Measurements from ENCODE around the gene MAEL.

Gene MAEL

DNA sequence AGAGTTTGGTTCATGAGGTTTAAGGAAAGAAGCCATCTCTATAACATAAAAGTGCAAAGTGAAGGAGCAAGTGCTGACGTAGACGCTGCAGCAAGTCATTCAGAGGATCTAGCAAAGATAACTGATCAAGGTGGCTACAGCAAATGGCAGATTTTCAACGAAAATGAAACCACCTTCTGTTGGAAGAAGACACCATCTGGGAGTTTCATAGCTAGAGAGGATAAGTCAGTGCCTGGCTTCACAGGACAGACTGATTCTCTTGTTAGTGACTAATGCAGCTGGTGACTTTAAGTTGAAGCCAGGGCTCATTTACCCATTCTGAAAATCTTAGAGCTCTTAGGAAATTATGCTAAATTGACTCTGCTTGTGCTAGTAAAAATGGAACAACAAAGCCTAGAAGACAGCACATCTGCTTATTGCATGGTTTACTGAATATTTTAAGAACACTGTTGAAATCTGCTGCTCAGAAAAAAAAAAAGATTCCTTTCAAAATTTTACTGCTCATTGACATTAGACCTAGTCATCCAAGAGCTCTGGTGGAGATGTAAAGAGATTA is 10.5 kb downstream of the MAEL start:
- H3K4me3 ChIP-seq (ENCODE audit: low read depth, low read length, poor library complexity, severe bottlenecking) = no peak overlapping the region
- H2AFZ ChIP-seq (ENCODE audit: low read length) = no peak overlapping the region
- H3K27ac ChIP-seq (ENCODE audit: low read depth, low read length, poor library complexity, severe bottlenecking) = no peak overlapping the region
- no peaks in the 10 kb centered on the region for H3F3A ChIP-seq (ENCODE audit: insufficient read depth, low read length)
- no peak for TF ChIP-seq EZH2 (IDR thresholded peaks at IDR 0.05; ENCODE audit: borderline replicate concordance, low read length)
- TF ChIP-seq CTCF (IDR thresholded peaks at IDR 0.05; ENCODE audit: low read length) = no peak
- H3K9me2 ChIP-seq (ENCODE audit: low read depth, low read length) = no peaks in the 10 kb centered on the region
- H3K36me3 ChIP-seq (ENCODE audit: insufficient read depth, low read length) = no peaks in the 10 kb centered on the region
- H3K79me2 ChIP-seq (ENCODE audit: insufficient read depth, low read length) = no peaks in the 10 kb centered on the region
- H4K20me1 ChIP-seq (ENCODE audit: insufficient read depth, low read length) = no peaks in the 10 kb centered on the region
- H3K27me3 ChIP-seq (ENCODE audit: insufficient read depth, low read length) = no peaks in the 10 kb centered on the region
- no peaks in the 10 kb centered on the region for H3K4me1 ChIP-seq (ENCODE audit: insufficient read depth, low read length, severe bottlenecking)
- H3K9me3 ChIP-seq (ENCODE audit: low read length) = no peaks in the 10 kb centered on the region
- H3K9ac ChIP-seq (ENCODE audit: low read length) = no peak overlapping the region
- H3K4me2 ChIP-seq (ENCODE audit: low read length) = no peak overlapping the region

DNA sequence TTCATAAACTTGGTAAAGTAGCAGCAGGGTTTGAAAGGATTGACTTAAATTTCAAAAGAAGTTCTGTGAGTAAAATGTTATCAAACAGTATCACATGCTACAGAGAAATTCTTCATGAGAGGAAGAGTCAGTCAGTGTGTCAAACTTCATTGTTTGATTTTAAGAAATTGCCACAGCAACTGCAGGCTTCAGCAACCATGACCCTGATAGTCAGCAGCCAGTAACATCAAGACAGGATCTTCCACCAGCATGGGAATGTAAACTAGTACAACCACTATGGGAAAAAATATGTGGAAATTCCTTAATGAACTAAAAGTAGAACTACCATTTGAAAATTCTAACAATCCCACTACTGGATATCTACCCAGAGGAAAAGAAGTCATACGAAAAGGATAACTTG is 11.5 kb downstream of the MAEL start:
- Histone ChIP-seq H3K79me2 (ENCODE audit: insufficient read depth, low read length) (no peaks in the 10 kb centered on the region), H3K4me2 (ENCODE audit: low read length) (no peak overlapping the region), H3K9me3 (ENCODE audit: low read length) (no peaks in the 10 kb centered on the region), H4K20me1 (ENCODE audit: insufficient read depth, low read length) (no peaks in the 10 kb centered on the region), H3F3A (ENCODE audit: insufficient read depth, low read length) (no peaks in the 10 kb centered on the region), H3K27me3 (ENCODE audit: insufficient read depth, low read length) (no peaks in the 10 kb centered on the region), H3K4me3 (ENCODE audit: low read depth, low read length, poor library complexity, severe bottlenecking) (no peak overlapping the region), H3K27ac (ENCODE audit: low read depth, low read length, poor library complexity, severe bottlenecking) (no peak overlapping the region), H3K9me2 (ENCODE audit: low read depth, low read length) (no peaks in the 10 kb centered on the region), H3K36me3 (ENCODE audit: insufficient read depth, low read length) (no peaks in the 10 kb centered on the region), H3K9ac (ENCODE audit: low read length) (no peak overlapping the region), H3K4me1 (ENCODE audit: insufficient read depth, low read length, severe bottlenecking) (no peaks in the 10 kb centered on the region), H2AFZ (ENCODE audit: low read length) (no peak overlapping the region)
- TF ChIP-seq EZH2 (IDR thresholded peaks at IDR 0.05; ENCODE audit: borderline replicate concordance, low read length) = no peak
- TF ChIP-seq CTCF (IDR thresholded peaks at IDR 0.05; ENCODE audit: low read length) = no peak

DNA sequence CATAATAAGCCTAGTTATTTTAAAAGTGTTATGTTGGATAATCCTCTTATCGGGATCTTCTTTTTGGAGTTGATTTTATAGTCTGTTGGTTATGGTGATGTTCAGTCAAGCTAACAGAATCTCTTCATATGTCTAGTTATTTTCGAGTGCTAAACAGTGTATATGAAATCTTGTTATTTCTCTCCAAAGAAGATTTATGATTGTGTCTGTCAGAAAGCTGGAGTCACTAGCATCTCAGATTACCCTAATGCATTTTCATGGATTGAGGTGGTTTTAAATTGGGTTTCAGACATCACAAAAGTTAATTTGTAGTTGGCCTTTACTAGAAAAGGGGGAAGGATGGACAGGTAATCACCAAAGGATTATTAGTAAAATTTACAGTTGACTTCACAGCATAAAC is 13.3 kb downstream of the MAEL start:
- no peak overlapping the region for H3K4me3 ChIP-seq (ENCODE audit: low read depth, low read length, poor library complexity, severe bottlenecking)
- no peak overlapping the region for H3K4me2 ChIP-seq (ENCODE audit: low read length)
- H3K9me2 ChIP-seq (ENCODE audit: low read depth, low read length) = no peaks in the 10 kb centered on the region
- H4K20me1 ChIP-seq (ENCODE audit: insufficient read depth, low read length) = no peaks in the 10 kb centered on the region
- H3K4me1 ChIP-seq (ENCODE audit: insufficient read depth, low read length, severe bottlenecking) = no peaks in the 10 kb centered on the region
- no peak overlapping the region for H3K27ac ChIP-seq (ENCODE audit: low read depth, low read length, poor library complexity, severe bottlenecking)
- H3K27me3 ChIP-seq (ENCODE audit: insufficient read depth, low read length) = no peaks in the 10 kb centered on the region
- no peak overlapping the region for H2AFZ ChIP-seq (ENCODE audit: low read length)
- no peaks in the 10 kb centered on the region for H3K36me3 ChIP-seq (ENCODE audit: insufficient read depth, low read length)
- TF ChIP-seq EZH2 (IDR thresholded peaks at IDR 0.05; ENCODE audit: borderline replicate concordance, low read length) (no peak), CTCF (IDR thresholded peaks at IDR 0.05; ENCODE audit: low read length) (no peak)
- H3K9ac ChIP-seq (ENCODE audit: low read length) = no peak overlapping the region
- no peaks in the 10 kb centered on the region for H3K79me2 ChIP-seq (ENCODE audit: insufficient read depth, low read length)
- no peaks in the 10 kb centered on the region for H3K9me3 ChIP-seq (ENCODE audit: low read length)
- no peaks in the 10 kb centered on the region for H3F3A ChIP-seq (ENCODE audit: insufficient read depth, low read length)

Measured in OCI-LY1 (cell line).